ENCODE results near the gene FOXL3.
"Not testable (repeated sequence)": the region's sequence is repeated elsewhere in the genome, so short reads cannot be mapped to it uniquely, and the experiment has no call there.

FOXL3 gene

GRCh38 chr7:293681-294439, 3.9 kb downstream of the FOXL3 start:
- Histone ChIP-seq H3K27ac (ENCODE audit: low read depth, low read length) (no peak overlapping the region), H3K4me3 (ENCODE audit: low read depth, low read length) (no peak overlapping the region), H3K9me3 (ENCODE audit: control insufficient read depth, insufficient read depth, low read length) (no peaks in the 10 kb centered on the region), H3K4me1 (ENCODE audit: control insufficient read depth, insufficient read depth, low read length) (no peaks in the 10 kb centered on the region), H3K9ac (ENCODE audit: low read depth, low read length) (no peak overlapping the region), H3K36me3 (ENCODE audit: control insufficient read depth, insufficient read depth, low read length) (no peaks in the 10 kb centered on the region), H3K27me3 (ENCODE audit: control insufficient read depth, insufficient read depth, low read length) (peaks cover 46% of the 10 kb centered on the region)

GRCh38 chr7:294440-295154, 4.6 kb downstream of the FOXL3 start:
- Histone ChIP-seq H3K9ac (ENCODE audit: low read depth, low read length) (no peak overlapping the region), H3K27ac (ENCODE audit: low read depth, low read length) (no peak overlapping the region), H3K9me3 (ENCODE audit: control insufficient read depth, insufficient read depth, low read length) (no peaks in the 10 kb centered on the region), H3K36me3 (ENCODE audit: control insufficient read depth, insufficient read depth, low read length) (no peaks in the 10 kb centered on the region), H3K27me3 (ENCODE audit: control insufficient read depth, insufficient read depth, low read length) (peaks cover 39% of the 10 kb centered on the region), H3K4me3 (ENCODE audit: low read depth, low read length) (no peak overlapping the region), H3K4me1 (ENCODE audit: control insufficient read depth, insufficient read depth, low read length) (no peaks in the 10 kb centered on the region)

- Histone ChIP-seq H3K4me1 (ENCODE audit: control insufficient read depth, insufficient read depth, low read length) (no peaks in the 10 kb centered on the region), H3K4me3 (ENCODE audit: low read depth, low read length) (no peak overlapping the region), H3K36me3 (ENCODE audit: control insufficient read depth, insufficient read depth, low read length) (no peaks in the 10 kb centered on the region), H3K27me3 (ENCODE audit: control insufficient read depth, insufficient read depth, low read length) (peaks cover 30% of the 10 kb centered on the region), H3K9ac (ENCODE audit: low read depth, low read length) (no peak overlapping the region), H3K9me3 (ENCODE audit: control insufficient read depth, insufficient read depth, low read length) (no peaks in the 10 kb centered on the region), H3K27ac (ENCODE audit: low read depth, low read length) (no peak overlapping the region)
Observed at GRCh38 chr7:295155-296154, 5.5 kb downstream of the FOXL3 start.

GRCh38 chr7:296373-296945, 6.5 kb downstream of the FOXL3 start:
- no peak overlapping the region for H3K27ac ChIP-seq (ENCODE audit: low read depth, low read length)
- H3K4me1 ChIP-seq (ENCODE audit: control insufficient read depth, insufficient read depth, low read length): no peaks in the 10 kb centered on the region
- H3K36me3 ChIP-seq (ENCODE audit: control insufficient read depth, insufficient read depth, low read length): no peaks in the 10 kb centered on the region
- no peak overlapping the region for H3K4me3 ChIP-seq (ENCODE audit: low read depth, low read length)
- H3K27me3 ChIP-seq (ENCODE audit: control insufficient read depth, insufficient read depth, low read length): peaks cover 20% of the 10 kb centered on the region
- H3K9ac ChIP-seq (ENCODE audit: low read depth, low read length): no peak overlapping the region
- H3K9me3 ChIP-seq (ENCODE audit: control insufficient read depth, insufficient read depth, low read length): no peaks in the 10 kb centered on the region

- not testable (repeated sequence) for H3K4me3 ChIP-seq (ENCODE audit: low read depth, low read length); H3K9ac ChIP-seq (ENCODE audit: low read depth, low read length); H3K36me3 ChIP-seq (ENCODE audit: control insufficient read depth, insufficient read depth, low read length); H3K4me1 ChIP-seq (ENCODE audit: control insufficient read depth, insufficient read depth, low read length); H3K27ac ChIP-seq (ENCODE audit: low read depth, low read length); H3K9me3 ChIP-seq (ENCODE audit: control insufficient read depth, insufficient read depth, low read length)
- peaks cover 13% of the 10 kb centered on the region for H3K27me3 ChIP-seq (ENCODE audit: control insufficient read depth, insufficient read depth, low read length)
Observed at GRCh38 chr7:297141-297540, 7.2 kb downstream of the FOXL3 start.

- H3K9me3 ChIP-seq (ENCODE audit: control insufficient read depth, insufficient read depth, low read length): no peaks in the 10 kb centered on the region
- no peak overlapping the region for H3K9ac ChIP-seq (ENCODE audit: low read depth, low read length)
- no peak overlapping the region for H3K27ac ChIP-seq (ENCODE audit: low read depth, low read length)
- H3K4me3 ChIP-seq (ENCODE audit: low read depth, low read length): no peak overlapping the region
- no peaks in the 10 kb centered on the region for H3K4me1 ChIP-seq (ENCODE audit: control insufficient read depth, insufficient read depth, low read length)
- no peaks in the 10 kb centered on the region for H3K36me3 ChIP-seq (ENCODE audit: control insufficient read depth, insufficient read depth, low read length)
- H3K27me3 ChIP-seq (ENCODE audit: control insufficient read depth, insufficient read depth, low read length): peaks cover 7% of the 10 kb centered on the region
Observed at GRCh38 chr7:297611-298374, 7.8 kb downstream of the FOXL3 start.

GRCh38 chr7:298375-298702, 8.4 kb downstream of the FOXL3 start:
- H3K4me1 ChIP-seq (ENCODE audit: control insufficient read depth, insufficient read depth, low read length): no peaks in the 10 kb centered on the region
- H3K27ac ChIP-seq (ENCODE audit: low read depth, low read length): no peak overlapping the region
- no peaks in the 10 kb centered on the region for H3K9me3 ChIP-seq (ENCODE audit: control insufficient read depth, insufficient read depth, low read length)
- H3K9ac ChIP-seq (ENCODE audit: low read depth, low read length): no peak overlapping the region
- H3K27me3 ChIP-seq (ENCODE audit: control insufficient read depth, insufficient read depth, low read length): peaks cover 1% of the 10 kb centered on the region
- H3K4me3 ChIP-seq (ENCODE audit: low read depth, low read length): no peak overlapping the region
- H3K36me3 ChIP-seq (ENCODE audit: control insufficient read depth, insufficient read depth, low read length): no peaks in the 10 kb centered on the region

GRCh38 chr7:298743-299142, 8.8 kb downstream of the FOXL3 start:
- H3K9me3 ChIP-seq (ENCODE audit: control insufficient read depth, insufficient read depth, low read length): no peaks in the 10 kb centered on the region
- no peak overlapping the region for H3K4me3 ChIP-seq (ENCODE audit: low read depth, low read length)
- H3K9ac ChIP-seq (ENCODE audit: low read depth, low read length): no peak overlapping the region
- no peaks in the 10 kb centered on the region for H3K4me1 ChIP-seq (ENCODE audit: control insufficient read depth, insufficient read depth, low read length)
- no peaks in the 10 kb centered on the region; the same call in 1 of the 2 replicates for H3K27me3 ChIP-seq (ENCODE audit: control insufficient read depth, insufficient read depth, low read length)
- H3K36me3 ChIP-seq (ENCODE audit: control insufficient read depth, insufficient read depth, low read length): no peaks in the 10 kb centered on the region
- H3K27ac ChIP-seq (ENCODE audit: low read depth, low read length): no peak overlapping the region

- Histone ChIP-seq H3K4me3 (ENCODE audit: low read depth, low read length) (no peak overlapping the region), H3K9ac (ENCODE audit: low read depth, low read length) (no peak overlapping the region), H3K9me3 (ENCODE audit: control insufficient read depth, insufficient read depth, low read length) (no peaks in the 10 kb centered on the region), H3K27ac (ENCODE audit: low read depth, low read length) (no peak overlapping the region), H3K27me3 (ENCODE audit: control insufficient read depth, insufficient read depth, low read length) (no peaks in the 10 kb centered on the region; the same call in 1 of the 2 replicates), H3K4me1 (ENCODE audit: control insufficient read depth, insufficient read depth, low read length) (no peaks in the 10 kb centered on the region), H3K36me3 (ENCODE audit: control insufficient read depth, insufficient read depth, low read length) (no peaks in the 10 kb centered on the region)
Observed at GRCh38 chr7:299169-299568, 9.2 kb downstream of the FOXL3 start.

GRCh38 chr7:299628-300027, 9.7 kb downstream of the FOXL3 start:
- H3K27ac ChIP-seq (ENCODE audit: low read depth, low read length): no peak overlapping the region
- H3K4me1 ChIP-seq (ENCODE audit: control insufficient read depth, insufficient read depth, low read length): no peaks in the 10 kb centered on the region
- no peak overlapping the region for H3K4me3 ChIP-seq (ENCODE audit: low read depth, low read length)
- no peaks in the 10 kb centered on the region for H3K27me3 ChIP-seq (ENCODE audit: control insufficient read depth, insufficient read depth, low read length)
- no peak overlapping the region for H3K9ac ChIP-seq (ENCODE audit: low read depth, low read length)
- no peaks in the 10 kb centered on the region for H3K36me3 ChIP-seq (ENCODE audit: control insufficient read depth, insufficient read depth, low read length)
- no peaks in the 10 kb centered on the region for H3K9me3 ChIP-seq (ENCODE audit: control insufficient read depth, insufficient read depth, low read length)
